GM12891 (cell line): ENCODE data around the gene ARIH1.

Source experiments
- DNase-seq: peaks from one replicate; pipeline ENCODE4 v3.0.0; 2011; ENCODE audit warnings: low spot score; ENCODE audit not compliant: insufficient read length
- FAIRE-seq: peaks from 2 replicates; lab custom pipeline; 2011; peaks lifted over from hg19 to GRCh38; lab: Jason Lieb, UNC
- PAX5 ChIP-seq: IDR thresholded peaks from 2 replicates; pipeline ENCODE4 v1.6.1; 2011; ENCODE audit warnings: low read length, moderate library complexity, mild to moderate bottlenecking; ENCODE audit not compliant: insufficient read depth, severe bottlenecking
- POLR2A ChIP-seq: IDR thresholded peaks from 2 replicates; pipeline ENCODE4 v1.6.1; 2011; ENCODE audit warnings: low read depth, low read length, control low read depth
- POLR2AphosphoS5 ChIP-seq: IDR thresholded peaks from 2 replicates; pipeline ENCODE4 v1.6.1; 2011; ENCODE audit warnings: low read depth, low read length, control low read depth
- POU2F2 ChIP-seq: IDR thresholded peaks from 2 replicates; pipeline ENCODE4 v1.6.1; 2011; ENCODE audit warnings: low read depth, mild to moderate bottlenecking, control low read depth, low read length, moderate library complexity
- SPI1 ChIP-seq: IDR thresholded peaks from 2 replicates; pipeline ENCODE4 v1.6.1; 2011; ENCODE audit warnings: low read depth, low read length, control low read depth
- TAF1 ChIP-seq: IDR thresholded peaks from 2 replicates; pipeline ENCODE4 v1.6.1; 2011; ENCODE audit warnings: low read depth, low read length, control low read depth

Gene ARIH1

DNA sequence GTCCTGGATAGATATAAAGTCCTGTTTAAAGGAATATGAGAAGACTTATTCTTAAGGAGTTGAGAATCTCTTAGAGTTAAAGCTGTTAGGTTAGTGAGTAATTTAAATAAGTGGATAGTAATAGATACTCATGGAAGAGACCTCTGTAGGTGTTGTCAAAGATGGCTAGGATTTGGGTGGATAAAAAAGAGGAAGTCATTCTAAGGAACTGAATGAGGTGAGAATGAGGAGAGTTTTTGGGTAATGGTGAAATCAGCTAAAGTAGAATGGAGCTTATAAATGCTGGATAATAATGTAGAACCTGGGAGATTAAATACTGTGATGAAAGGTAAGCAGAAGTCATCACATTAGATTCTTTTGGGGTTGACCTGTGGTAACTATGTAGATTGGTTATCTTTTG, 8.1 kb downstream of the ARIH1 start:
- no peak for FAIRE-seq
- TF ChIP-seq POU2F2 (no peak), PAX5 (no peak), SPI1 (peak; percentile 82), POLR2AphosphoS5 (no peak), POLR2A (no peak), TAF1 (no peak)
- no peak for DNase-seq

GRCh38 chr15:72483279-72483678, 9.1 kb downstream of the ARIH1 start:
- DNase-seq (no peak), FAIRE-seq (no peak)
- TF ChIP-seq POU2F2 (no peak), SPI1 (no peak), POLR2AphosphoS5 (no peak), TAF1 (no peak), POLR2A (no peak), PAX5 (no peak)

DNA sequence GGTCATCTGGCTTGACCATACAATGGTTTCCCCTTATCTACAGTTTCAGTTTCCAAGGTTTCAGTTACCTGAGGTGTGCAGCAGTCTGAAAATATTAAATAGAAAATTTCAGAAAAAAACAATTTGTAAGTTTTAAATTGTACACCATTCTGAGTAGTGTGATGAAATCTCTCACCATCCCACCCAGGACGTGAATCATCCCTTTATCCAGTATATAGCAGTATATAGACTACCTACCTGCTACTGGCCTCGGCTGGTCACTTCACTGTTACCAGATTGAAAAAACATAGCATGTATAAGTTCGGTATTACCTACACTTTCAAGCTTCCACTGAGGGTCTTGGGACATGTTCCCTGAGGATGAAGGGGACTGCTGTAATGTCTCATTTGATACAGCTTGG, 12.0 kb downstream of the ARIH1 start:
- no peak for DNase-seq
- TF ChIP-seq POLR2A = no peak
- TF ChIP-seq TAF1 = no peak
- no peak for TF ChIP-seq SPI1
- TF ChIP-seq POLR2AphosphoS5 = no peak
- no peak for TF ChIP-seq POU2F2
- TF ChIP-seq PAX5 = no peak
- no peak for FAIRE-seq

DNA sequence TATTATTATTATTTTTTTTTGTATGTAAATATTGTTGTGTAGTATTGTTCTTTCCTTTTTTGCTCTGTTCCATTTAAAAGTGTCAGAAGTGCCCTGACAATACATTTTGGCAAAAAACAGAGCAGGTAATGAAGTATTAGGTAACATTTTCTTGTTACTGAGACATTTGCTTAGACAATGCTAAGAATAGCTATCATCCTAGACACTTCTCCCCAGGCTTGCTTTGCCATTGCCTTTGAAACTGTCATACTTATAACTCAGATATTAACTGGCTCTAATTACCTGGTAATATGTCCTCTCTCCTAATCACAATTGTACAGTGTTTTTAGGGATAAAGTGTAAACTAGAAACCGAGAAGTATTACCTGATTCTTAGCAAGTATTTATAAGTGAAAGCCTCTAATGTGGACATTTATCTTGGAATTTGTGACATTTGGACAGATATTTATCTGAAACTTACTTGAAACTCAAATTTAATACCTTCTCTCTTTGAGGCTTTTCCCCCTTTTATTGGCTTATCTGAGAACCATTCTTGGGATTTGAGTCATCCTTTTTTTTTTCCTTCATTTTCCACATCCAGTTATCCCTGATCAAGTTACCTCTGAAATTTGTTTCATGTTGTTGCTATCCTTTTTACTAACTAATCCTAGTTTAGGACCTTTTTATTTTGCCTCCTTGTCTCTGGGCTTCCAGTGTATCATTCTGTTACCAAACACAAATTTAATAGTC, 13.1 kb downstream of the ARIH1 start:
- TF ChIP-seq POLR2AphosphoS5 (no peak), SPI1 (no peak), POU2F2 (no peak), POLR2A (no peak), PAX5 (no peak), TAF1 (no peak)
- DNase-seq (no peak), FAIRE-seq (no peak)

- FAIRE-seq (no peak), DNase-seq (no peak)
- TF ChIP-seq SPI1 = no peak
- no peak for TF ChIP-seq PAX5
- TF ChIP-seq POLR2A = no peak
- TF ChIP-seq TAF1 = no peak
- TF ChIP-seq POU2F2 = no peak
Measured at GRCh38 chr15:72488558-72488957, 14.4 kb downstream of the ARIH1 start.

GRCh38 chr15:72489943-72490554, 15.9 kb downstream of the ARIH1 start:
- no peak for FAIRE-seq
- TF ChIP-seq SPI1 (no peak), POLR2A (no peak), POU2F2 (no peak), PAX5 (no peak), TAF1 (no peak)
- DNase-seq = no peak

DNA sequence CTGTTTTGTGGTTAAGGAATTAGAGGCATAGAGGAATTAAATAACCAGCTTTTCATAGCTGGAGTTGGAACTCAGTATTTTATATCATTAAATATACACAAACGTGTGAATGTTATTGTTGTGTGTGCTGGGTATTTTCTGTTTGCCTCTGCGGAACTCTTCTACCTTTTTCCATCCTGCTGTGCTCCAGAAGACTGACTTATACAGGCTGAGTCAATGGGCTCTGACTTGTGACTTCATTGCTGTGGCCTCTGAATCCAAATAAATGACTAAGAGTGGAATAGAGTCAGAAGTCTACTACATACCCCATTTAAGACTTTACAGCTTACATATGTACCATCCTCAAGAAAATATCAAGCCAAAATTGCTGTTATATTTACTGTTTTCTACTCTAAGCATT, 17.6 kb downstream of the ARIH1 start:
- DNase-seq (no peak), FAIRE-seq (no peak)
- no peak for TF ChIP-seq POU2F2
- TF ChIP-seq PAX5 = no peak
- no peak for TF ChIP-seq POLR2AphosphoS5
- no peak for TF ChIP-seq TAF1
- no peak for TF ChIP-seq SPI1
- no peak for TF ChIP-seq POLR2A

DNA sequence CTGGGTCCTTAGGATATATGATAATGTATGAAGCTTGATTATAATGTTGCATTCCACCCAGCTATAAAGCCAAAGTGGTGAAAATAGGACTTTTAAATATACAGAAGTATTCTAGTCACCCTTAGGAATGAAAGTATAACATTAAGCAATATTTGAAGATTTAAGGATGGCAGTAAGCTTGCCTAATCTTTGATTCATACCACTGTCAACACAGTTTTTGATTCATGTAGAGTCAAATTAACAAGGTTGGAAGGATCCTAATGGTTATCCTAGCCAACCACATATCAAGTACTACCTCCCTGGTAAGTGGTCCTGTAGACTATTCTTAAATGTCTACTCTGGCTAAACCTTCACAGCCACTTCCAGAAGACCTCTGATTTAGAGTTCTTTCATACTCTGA, 18.6 kb downstream of the ARIH1 start:
- DNase-seq (no peak), FAIRE-seq (no peak)
- TF ChIP-seq SPI1 (no peak), POU2F2 (no peak), TAF1 (no peak)

DNA sequence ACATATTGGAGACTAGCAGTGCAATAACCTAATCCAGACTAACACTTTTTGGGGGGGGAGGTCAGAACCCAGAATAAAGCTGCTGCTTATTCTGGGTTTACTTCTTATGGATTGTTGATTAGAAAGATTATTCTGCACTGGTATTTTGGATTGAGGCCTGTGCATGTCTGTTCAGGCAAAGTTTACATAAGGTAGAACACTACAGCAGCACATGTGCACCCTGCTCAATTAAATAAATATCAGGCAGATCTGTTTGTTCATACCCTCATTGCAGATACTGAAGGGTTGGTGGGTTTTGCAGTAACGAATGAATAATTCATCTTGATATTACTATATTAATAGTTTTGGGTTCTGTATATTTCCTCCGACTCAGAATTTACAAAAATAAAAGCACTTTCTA, 19.1 kb downstream of the ARIH1 start:
- DNase-seq (no peak), FAIRE-seq (no peak)
- TF ChIP-seq SPI1 (no peak), POLR2AphosphoS5 (no peak)

DNA sequence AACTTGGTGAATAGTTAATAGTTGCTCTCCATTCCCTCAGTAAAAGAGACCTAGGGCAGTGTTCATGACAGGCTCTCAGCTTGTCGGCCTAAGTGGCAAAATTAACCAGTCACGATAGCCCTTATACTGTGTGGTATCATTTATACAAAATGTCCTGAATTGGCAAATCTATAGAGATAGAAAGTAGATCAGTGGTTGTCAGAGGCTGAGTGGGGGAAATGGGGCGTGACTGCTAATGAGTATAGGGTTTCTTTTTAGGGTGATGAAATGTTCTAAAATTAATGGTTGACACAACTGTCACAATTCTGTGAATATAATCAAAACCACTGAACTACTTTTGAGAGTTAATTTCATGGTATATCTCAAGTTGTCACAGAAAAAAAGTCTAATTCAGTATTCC, 20.9 kb downstream of the ARIH1 start:
- FAIRE-seq (peak; percentile 20), DNase-seq (no peak)
- peak; percentile 8 for TF ChIP-seq PAX5
- TF ChIP-seq POLR2AphosphoS5 = no peak
- TF ChIP-seq POU2F2 = no peak
